HG03045 (cell line): ENCODE data around the gene SDCCAG8.

Experiments used
- ATAC-seq: cut with Tn5 transposase; IDR thresholded peaks from one replicate; pipeline ENCODE4 v1.9.1; 2021; ENCODE audit warnings: mild to moderate bottlenecking, moderate library complexity; ENCODE audit not compliant: unreplicated experiment

Gene SDCCAG8

DNA sequence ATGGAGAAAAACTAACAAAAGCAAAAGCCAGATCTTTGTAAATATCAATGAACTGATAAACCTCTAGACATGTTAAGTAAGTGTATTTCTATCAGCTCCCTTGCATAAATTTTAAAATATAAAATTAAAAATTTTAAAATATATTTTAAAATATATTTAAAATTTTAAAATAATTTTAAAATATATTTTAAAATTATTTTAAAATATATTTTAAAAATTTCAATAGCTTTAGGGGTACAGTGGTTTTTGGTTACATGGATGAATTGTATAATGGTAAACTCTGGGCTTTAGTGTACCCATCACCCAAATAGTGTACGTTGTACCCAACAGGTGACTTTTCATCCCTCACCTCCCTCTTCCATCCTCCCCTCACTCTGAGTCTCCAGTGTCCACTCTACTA is 279.2 kb downstream of the SDCCAG8 start:
- no peak for ATAC-seq

DNA sequence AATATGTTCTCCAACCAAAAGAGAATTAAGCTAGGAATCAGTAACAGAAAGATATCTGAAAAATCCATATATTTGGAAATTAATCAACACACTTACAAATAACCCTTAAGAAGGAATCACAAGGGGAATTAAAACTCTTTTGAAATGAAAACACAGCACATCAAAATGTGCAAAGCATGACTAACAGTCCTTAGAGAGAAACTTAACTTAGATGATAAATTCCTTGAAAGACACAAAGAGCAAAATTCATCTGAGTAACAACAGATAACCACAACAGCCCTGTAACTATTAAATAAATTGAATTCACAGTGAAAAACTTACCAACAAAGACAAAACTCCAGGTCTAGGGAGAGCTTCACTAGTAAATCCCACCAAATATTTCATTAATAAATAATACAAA is 283.8 kb downstream of the SDCCAG8 start:
- ATAC-seq, result no peak

DNA sequence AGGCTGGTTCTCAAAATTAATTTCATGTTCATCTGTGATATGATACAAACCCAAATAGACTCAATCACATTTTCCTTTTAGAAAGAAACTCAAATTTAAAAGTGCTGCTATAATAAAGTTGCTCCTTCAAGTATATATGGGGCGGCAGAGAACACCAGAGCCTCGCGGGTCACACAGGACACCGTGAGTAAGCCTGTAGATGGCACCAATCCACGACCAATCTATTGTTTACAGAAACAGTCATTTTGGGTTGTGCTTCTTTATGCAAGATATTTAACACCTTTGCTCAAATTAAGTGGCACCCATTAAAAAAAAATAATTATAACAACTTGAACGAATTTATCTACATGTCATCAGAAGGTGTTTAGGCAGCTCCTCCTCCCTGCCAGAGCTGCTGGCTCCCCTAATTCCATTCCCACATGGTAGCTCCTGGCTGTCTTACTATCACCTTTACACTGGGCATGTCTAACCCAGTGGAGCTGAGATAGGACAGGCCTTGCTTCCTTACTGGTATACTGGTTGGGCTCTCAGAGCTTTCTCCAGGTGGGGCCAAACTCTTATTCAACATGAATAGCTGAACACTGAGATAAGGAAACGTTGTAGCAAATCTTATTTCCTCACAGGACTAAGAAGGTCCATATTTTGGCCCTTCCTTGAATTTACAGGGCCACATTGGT is 287.0 kb downstream of the SDCCAG8 start:
- no peak for ATAC-seq

DNA sequence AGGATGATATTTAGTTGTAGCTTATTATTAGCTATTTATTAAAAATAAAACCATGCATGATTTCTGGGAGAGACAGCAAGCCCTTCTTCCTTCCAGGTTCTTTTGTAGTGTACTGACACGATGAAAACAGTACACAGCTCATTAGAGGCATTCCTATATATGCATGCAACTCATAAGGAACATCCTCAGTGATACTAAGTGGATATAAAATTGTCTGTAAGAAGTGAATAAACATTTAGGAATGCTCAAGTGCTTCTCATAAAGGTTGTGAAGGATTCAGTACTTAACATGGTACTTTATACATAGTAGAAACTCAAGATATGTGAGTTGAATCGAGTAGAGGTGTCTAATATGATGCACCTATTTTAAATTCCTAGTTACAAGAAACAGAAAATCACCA is 287.7 kb downstream of the SDCCAG8 start:
- ATAC-seq, result no peak

DNA sequence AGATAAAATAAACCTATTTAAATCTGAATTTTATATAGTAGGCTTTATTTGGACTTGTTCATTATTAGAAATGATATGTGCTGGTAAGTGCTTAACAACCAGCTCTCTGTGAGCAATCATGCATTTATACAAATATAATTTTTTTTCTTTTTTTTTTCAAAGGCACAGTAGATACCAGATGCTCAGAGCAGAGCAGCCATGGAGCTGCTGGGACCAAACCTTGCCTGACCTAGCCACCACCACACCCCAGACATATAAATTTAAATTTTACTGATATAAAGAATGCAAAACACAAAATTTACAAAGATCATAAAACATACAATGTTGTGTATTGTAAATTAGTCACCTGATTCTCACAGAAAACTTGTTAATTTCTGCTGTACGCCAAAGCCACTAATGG is 290.6 kb downstream of the SDCCAG8 start:
- ATAC-seq, result no peak

DNA sequence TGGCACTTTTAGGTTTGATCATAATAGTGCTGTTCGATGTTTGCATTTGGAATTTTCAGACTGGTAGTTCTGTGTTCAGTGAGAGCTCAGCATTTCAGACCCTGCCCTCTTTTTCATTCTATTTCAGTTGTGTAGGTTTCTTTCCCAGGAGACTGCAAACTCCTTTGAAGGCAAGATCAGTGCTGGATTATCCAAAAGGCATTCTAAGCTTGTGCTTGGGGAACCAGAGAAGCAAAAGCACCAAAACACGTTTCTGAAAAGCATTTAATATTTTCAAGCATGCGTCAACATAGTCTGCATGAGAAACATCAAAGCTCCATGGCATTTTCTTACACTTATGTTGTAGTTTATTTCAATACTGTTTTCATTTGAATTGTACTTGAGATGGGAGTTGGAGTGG is 292.1 kb downstream of the SDCCAG8 start:
- ATAC-seq, result no peak

DNA sequence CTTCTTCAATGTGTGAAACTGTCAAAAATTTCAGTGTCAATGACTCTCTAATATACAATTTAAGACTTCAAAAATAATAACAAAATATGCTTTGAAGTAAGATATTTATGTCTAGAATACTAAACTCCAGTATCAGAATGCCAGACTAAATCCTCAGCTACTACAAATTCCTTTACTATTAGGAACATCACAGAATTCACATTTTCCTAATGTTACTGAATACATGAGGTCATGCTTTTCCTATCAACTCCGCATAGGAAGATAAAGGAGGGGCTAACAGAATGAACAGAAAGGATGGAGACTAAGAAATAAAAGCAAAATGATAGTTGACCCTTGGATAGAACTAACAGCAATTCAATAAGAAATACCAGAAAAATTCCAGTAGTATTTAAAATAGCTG is 292.7 kb downstream of the SDCCAG8 start:
- no peak for ATAC-seq

DNA sequence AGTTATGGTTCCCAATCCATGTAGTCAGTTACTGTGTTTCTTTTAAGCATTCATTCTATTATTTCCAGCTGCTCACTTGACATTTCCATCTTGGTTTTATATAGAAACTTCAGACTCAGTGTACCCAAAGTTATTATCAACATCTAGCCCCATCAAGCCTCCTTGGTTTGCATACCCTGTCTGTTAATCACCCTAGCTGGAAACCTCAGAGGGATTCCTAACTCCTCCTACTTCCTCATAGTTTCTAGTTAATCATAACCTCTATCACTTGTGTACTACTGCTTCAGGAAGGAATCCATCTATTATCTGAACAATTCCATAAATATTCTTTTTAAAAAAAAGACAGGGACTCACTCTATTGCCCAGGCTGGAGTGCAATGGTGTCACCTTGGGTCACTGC is 293.3 kb downstream of the SDCCAG8 start:
- ATAC-seq, result no peak
